GM12873 (cell line): ENCODE data around the gene THSD4.

Source experiments
- CTCF ChIP-seq: IDR thresholded peaks from 2 replicates; pipeline ENCODE4 v1.5.1; 2012; ENCODE audit warnings: low read depth, mild to moderate bottlenecking, moderate library complexity, low read length, control low read depth; ENCODE audit not compliant: insufficient read depth; ENCODE audit errors: missing control alignments

The THSD4 gene

GRCh38 chr15:71449956-71450355, 334.7 kb downstream of the THSD4 start:
- no peak for TF ChIP-seq CTCF

DNA sequence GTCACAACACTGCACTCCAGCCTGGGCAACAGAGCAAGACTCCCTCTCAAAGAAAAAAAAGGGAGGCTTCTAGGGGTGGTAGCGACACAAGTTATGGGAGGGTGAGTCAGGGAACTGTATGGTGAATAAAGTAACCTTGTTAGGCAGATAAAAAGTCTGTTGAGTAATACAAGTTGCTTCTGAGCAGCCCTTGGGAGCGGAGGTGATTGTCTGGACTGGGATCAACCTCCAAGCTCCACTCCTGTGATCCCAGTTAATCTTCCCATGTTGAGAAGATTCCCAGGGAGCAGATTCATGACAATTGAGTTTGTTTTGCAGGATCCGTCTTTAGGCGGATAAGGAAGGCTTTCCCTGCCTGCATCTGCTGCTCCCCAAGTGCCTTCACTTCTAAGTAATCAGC, 335.9 kb downstream of the THSD4 start:
- TF ChIP-seq CTCF = no peak

DNA sequence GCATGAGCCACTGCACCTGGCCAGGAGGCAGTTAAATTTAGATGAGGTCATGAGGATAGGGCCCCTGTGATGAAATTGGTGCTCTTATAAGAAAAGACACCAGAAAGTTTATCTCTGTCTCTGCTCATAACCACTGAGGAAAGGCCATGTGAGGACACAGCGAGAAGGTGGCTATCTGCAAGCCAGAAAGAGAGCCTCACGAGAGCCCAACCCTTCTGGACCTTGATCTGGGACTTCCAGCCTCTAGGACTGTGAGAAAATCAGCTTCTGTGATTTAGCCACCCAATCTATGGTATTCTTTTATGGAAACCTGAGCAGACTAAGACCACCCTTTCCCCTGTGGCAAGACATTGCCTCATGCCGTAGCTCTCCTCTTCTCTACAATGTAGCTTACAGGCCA, 337.6 kb downstream of the THSD4 start:
- TF ChIP-seq CTCF = no peak

DNA sequence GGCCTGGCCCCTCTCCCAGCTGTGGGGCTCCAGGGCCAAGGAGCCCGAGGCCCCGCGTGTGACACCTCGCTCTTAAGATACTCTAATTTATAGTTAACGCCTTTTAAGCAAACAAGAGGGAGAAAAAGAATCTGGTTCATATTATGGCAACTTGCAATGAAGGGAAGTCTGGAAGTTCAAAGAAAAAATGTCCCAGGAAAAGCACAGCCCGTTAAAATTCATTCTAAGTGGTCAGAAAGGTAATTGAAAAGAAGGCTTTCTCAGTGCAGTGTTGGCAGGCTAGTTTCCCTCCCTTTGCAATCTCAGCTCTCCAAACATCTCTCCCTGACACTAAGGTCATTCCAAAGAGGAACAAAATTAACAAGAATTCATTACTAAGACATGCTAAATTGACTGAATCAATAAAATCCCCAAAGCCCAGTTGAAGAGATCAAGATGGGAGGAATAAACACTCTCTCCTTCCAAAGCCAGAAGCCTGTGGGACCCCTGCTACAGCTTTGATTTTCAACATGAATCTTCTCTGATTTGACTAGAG, 339.3 kb downstream of the THSD4 start:
- TF ChIP-seq CTCF = no peak

GRCh38 chr15:71455107-71455506, 339.8 kb downstream of the THSD4 start:
- no peak for TF ChIP-seq CTCF

- TF ChIP-seq CTCF = no peak
Observed at GRCh38 chr15:71455878-71456277, 340.6 kb downstream of the THSD4 start.

- TF ChIP-seq CTCF = no peak
Observed at GRCh38 chr15:71456362-71456761, 341.1 kb downstream of the THSD4 start.
